ENCODE data around the gene TSEN15.

DNA sequence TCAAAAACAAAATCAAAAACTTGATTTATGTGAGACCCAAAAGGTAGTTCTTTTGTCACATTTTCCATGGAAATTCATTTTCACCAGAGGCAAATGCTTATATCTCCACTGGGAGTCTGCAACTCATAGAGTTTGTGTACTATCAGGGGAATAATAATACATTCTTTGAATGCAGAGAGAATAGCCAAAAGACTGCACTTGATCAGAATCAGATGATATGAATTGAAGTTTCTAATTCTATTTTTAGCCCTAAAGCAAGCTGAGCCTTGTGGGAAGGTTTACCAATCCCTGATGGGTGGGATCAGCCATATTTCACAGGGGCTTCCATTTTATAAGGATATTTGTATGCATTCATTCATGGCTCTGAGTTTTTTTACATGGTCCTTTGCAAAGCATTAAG is 49.6 kb downstream of the TSEN15 start:
- TF ChIP-seq, protein P1, sequence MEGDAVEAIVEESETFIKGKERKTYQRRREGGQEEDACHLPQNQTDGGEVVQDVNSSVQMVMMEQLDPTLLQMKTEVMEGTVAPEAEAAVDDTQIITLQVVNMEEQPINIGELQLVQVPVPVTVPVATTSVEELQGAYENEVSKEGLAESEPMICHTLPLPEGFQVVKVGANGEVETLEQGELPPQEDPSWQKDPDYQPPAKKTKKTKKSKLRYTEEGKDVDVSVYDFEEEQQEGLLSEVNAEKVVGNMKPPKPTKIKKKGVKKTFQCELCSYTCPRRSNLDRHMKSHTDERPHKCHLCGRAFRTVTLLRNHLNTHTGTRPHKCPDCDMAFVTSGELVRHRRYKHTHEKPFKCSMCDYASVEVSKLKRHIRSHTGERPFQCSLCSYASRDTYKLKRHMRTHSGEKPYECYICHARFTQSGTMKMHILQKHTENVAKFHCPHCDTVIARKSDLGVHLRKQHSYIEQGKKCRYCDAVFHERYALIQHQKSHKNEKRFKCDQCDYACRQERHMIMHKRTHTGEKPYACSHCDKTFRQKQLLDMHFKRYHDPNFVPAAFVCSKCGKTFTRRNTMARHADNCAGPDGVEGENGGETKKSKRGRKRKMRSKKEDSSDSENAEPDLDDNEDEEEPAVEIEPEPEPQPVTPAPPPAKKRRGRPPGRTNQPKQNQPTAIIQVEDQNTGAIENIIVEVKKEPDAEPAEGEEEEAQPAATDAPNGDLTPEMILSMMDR (IDR thresholded peaks at IDR 0.05), result no peak
- TF ChIP-seq POLR2A (IDR thresholded peaks at IDR 0.05), result no peak
